Activated CD4-positive, CD25-positive, alpha-beta regulatory T cell (primary cell): ENCODE results near the gene RBMX.
"Not testable (repeated sequence)": the region's sequence is repeated elsewhere in the genome, so short reads cannot be mapped to it uniquely, and the experiment has no call there.

Source experiments
- DNase-seq, 4 experiments: peaks; one replicate each; lab custom pipeline; 2025; lab: John Stamatoyannopoulos, UW

Gene RBMX

GRCh38 chrX:136878423-136878822 lies 2.1 kb downstream of the RBMX start:
- no peak for DNase-seq

GRCh38 chrX:136874114-136874513 lies 6.4 kb downstream of the RBMX start:
- DNase-seq, result not testable (repeated sequence)

- DNase-seq, result not testable (repeated sequence)
Observed at GRCh38 chrX:136873210-136873609, 7.3 kb downstream of the RBMX start.

GRCh38 chrX:136872091-136872700 lies 8.3 kb downstream of the RBMX start:
- DNase-seq, result no peak

- no peak for DNase-seq
Observed at GRCh38 chrX:136870064-136870463, 10.5 kb downstream of the RBMX start.

GRCh38 chrX:136868283-136869055 lies 12.1 kb downstream of the RBMX start:
- DNase-seq, result no peak

GRCh38 chrX:136867518-136867917 lies 13.0 kb downstream of the RBMX start:
- no peak for DNase-seq

- no peak for DNase-seq
Observed at GRCh38 chrX:136867096-136867491, 13.4 kb downstream of the RBMX start.

- DNase-seq, result no peak
Observed at GRCh38 chrX:136866337-136867095, 14.0 kb downstream of the RBMX start.

- no peak for DNase-seq
Observed at GRCh38 chrX:136865270-136866158, 15.0 kb downstream of the RBMX start.

GRCh38 chrX:136863826-136864225 lies 16.7 kb downstream of the RBMX start:
- DNase-seq, result no peak

- no peak for DNase-seq
Observed at GRCh38 chrX:136862546-136862945, 18.0 kb downstream of the RBMX start.

GRCh38 chrX:136861877-136862276 lies 18.6 kb downstream of the RBMX start:
- no peak for DNase-seq

GRCh38 chrX:136858007-136858756 lies 22.3 kb downstream of the RBMX start:
- no peak for DNase-seq

GRCh38 chrX:136856551-136856950 lies 24.0 kb downstream of the RBMX start:
- DNase-seq, result no peak

- DNase-seq, result no peak
Observed at GRCh38 chrX:136856050-136856449, 24.5 kb downstream of the RBMX start.

- DNase-seq, result no peak
Observed at GRCh38 chrX:136851526-136851925, 29.0 kb downstream of the RBMX start.

GRCh38 chrX:136850441-136851175 lies 29.9 kb downstream of the RBMX start:
- DNase-seq, result no peak

- DNase-seq, result no peak
Observed at GRCh38 chrX:136849395-136849794, 31.1 kb downstream of the RBMX start.

GRCh38 chrX:136847874-136848273 lies 32.7 kb downstream of the RBMX start:
- DNase-seq, result no peak
